ENCODE measurements around the gene ACVR1C.

Gene ACVR1C

GRCh38 chr2:157565550-157565949 lies 63.1 kb downstream of the ACVR1C start:
- Histone ChIP-seq H3K27ac (ENCODE audit: low read depth, low read length) (no peak overlapping the region), H3K36me3 (ENCODE audit: control insufficient read depth in 1 of 2, insufficient read depth in 2 of 2, low read length in 2 of 2) (no peaks in the 10 kb centered on the region), H4K12ac (ENCODE audit: low read depth, low read length) (no peak overlapping the region), H3K79me2 (ENCODE audit: control insufficient read depth, insufficient read depth, low read length, poor library complexity) (no peaks in the 10 kb centered on the region), H3K23ac (ENCODE audit: low read length) (no peak overlapping the region), H3K18ac (ENCODE audit: low read length) (no peak overlapping the region), H3K79me1 (ENCODE audit: low read length) (no peaks in the 10 kb centered on the region), H3K27me3 (ENCODE audit: insufficient read depth, low read length) (no peaks in the 10 kb centered on the region), H2BK5ac (ENCODE audit: low read depth, low read length, poor library complexity) (no peak overlapping the region), H2AK5ac (ENCODE audit: low read length) (no peak overlapping the region), H4K91ac (ENCODE audit: low read depth, low read length) (no peak overlapping the region), H2BK120ac (ENCODE audit: insufficient read depth, low read length, poor library complexity) (no peak overlapping the region), H3K14ac (ENCODE audit: low read length) (no peak overlapping the region), H3K9me3 (ENCODE audit: insufficient read depth, low read depth, low read length) (no peaks in the 10 kb centered on the region), H3K4me1 (ENCODE audit: control insufficient read depth in 1 of 2, insufficient read depth in 2 of 2, low read length in 2 of 2) (no peaks in the 10 kb centered on the region), H2BK12ac (ENCODE audit: low read length) (no peak overlapping the region), H3K4me2 (ENCODE audit: low read length) (no peak overlapping the region), H2AFZ (ENCODE audit: insufficient read depth, low read length, poor library complexity) (no peak overlapping the region), H3K4ac (ENCODE audit: low read depth, low read length) (no peak overlapping the region), H4K8ac (ENCODE audit: low read depth, low read length) (no peak overlapping the region), H3K9ac (ENCODE audit: low read length) (no peak overlapping the region), H3K4me3 (ENCODE audit: low read depth, low read length) (no peak overlapping the region)
- no peak for DNase-seq
- no CpG with 5 or more reads among the region's 5 CpGs for WGBS (ENCODE audit: extremely low coverage, insufficient coverage, insufficient read length)

GRCh38 chr2:157559890-157560289 lies 68.8 kb downstream of the ACVR1C start:
- Histone ChIP-seq H2AK5ac (ENCODE audit: low read length) (no peak overlapping the region), H3K27ac (ENCODE audit: low read depth, low read length) (no peak overlapping the region), H2BK5ac (ENCODE audit: low read depth, low read length, poor library complexity) (no peak overlapping the region), H3K9me3 (ENCODE audit: insufficient read depth, low read depth, low read length) (no peaks in the 10 kb centered on the region), H3K4ac (ENCODE audit: low read depth, low read length) (no peak overlapping the region), H3K79me2 (ENCODE audit: control insufficient read depth, insufficient read depth, low read length, poor library complexity) (no peaks in the 10 kb centered on the region), H3K14ac (ENCODE audit: low read length) (no peak overlapping the region), H3K27me3 (ENCODE audit: insufficient read depth, low read length) (no peaks in the 10 kb centered on the region), H2BK12ac (ENCODE audit: low read length) (no peak overlapping the region), H3K36me3 (ENCODE audit: control insufficient read depth in 1 of 2, insufficient read depth in 2 of 2, low read length in 2 of 2) (no peaks in the 10 kb centered on the region), H3K23ac (ENCODE audit: low read length) (no peak overlapping the region), H3K4me1 (ENCODE audit: control insufficient read depth in 1 of 2, insufficient read depth in 2 of 2, low read length in 2 of 2) (no peaks in the 10 kb centered on the region), H4K91ac (ENCODE audit: low read depth, low read length) (no peak overlapping the region), H4K12ac (ENCODE audit: low read depth, low read length) (no peak overlapping the region), H4K8ac (ENCODE audit: low read depth, low read length) (no peak overlapping the region), H2BK120ac (ENCODE audit: insufficient read depth, low read length, poor library complexity) (no peak overlapping the region), H3K4me3 (ENCODE audit: low read depth, low read length) (no peak overlapping the region), H3K79me1 (ENCODE audit: low read length) (no peaks in the 10 kb centered on the region), H3K18ac (ENCODE audit: low read length) (no peak overlapping the region), H3K9ac (ENCODE audit: low read length) (no peak overlapping the region), H3K4me2 (ENCODE audit: low read length) (no peak overlapping the region), H2AFZ (ENCODE audit: insufficient read depth, low read length, poor library complexity) (no peak overlapping the region)
- no CpG with 5 or more reads among the region's 2 CpGs for WGBS (ENCODE audit: extremely low coverage, insufficient coverage, insufficient read length)
- no peak for DNase-seq

- no peak overlapping the region for H3K23ac ChIP-seq (ENCODE audit: low read length)
- no peak overlapping the region for H3K18ac ChIP-seq (ENCODE audit: low read length)
- H2AFZ ChIP-seq (ENCODE audit: insufficient read depth, low read length, poor library complexity): no peak overlapping the region
- H4K8ac ChIP-seq (ENCODE audit: low read depth, low read length): no peak overlapping the region
- no peak overlapping the region for H2BK120ac ChIP-seq (ENCODE audit: insufficient read depth, low read length, poor library complexity)
- H4K12ac ChIP-seq (ENCODE audit: low read depth, low read length): no peak overlapping the region
- no peak overlapping the region for H3K4me2 ChIP-seq (ENCODE audit: low read length)
- no peak overlapping the region for H3K14ac ChIP-seq (ENCODE audit: low read length)
- H4K91ac ChIP-seq (ENCODE audit: low read depth, low read length): no peak overlapping the region
- H3K79me2 ChIP-seq (ENCODE audit: control insufficient read depth, insufficient read depth, low read length, poor library complexity): no peaks in the 10 kb centered on the region
- H3K27ac ChIP-seq (ENCODE audit: low read depth, low read length): no peak overlapping the region
- H3K4me3 ChIP-seq (ENCODE audit: low read depth, low read length): no peak overlapping the region
- no peaks in the 10 kb centered on the region for H3K4me1 ChIP-seq (ENCODE audit: control insufficient read depth in 1 of 2, insufficient read depth in 2 of 2, low read length in 2 of 2)
- H3K36me3 ChIP-seq (ENCODE audit: control insufficient read depth in 1 of 2, insufficient read depth in 2 of 2, low read length in 2 of 2): no peaks in the 10 kb centered on the region
- H3K27me3 ChIP-seq (ENCODE audit: insufficient read depth, low read length): no peaks in the 10 kb centered on the region
- no CpG with 5 or more reads among the region's 3 CpGs for WGBS (ENCODE audit: extremely low coverage, insufficient coverage, insufficient read length)
- no peak overlapping the region for H2BK12ac ChIP-seq (ENCODE audit: low read length)
- H3K9me3 ChIP-seq (ENCODE audit: insufficient read depth, low read depth, low read length): no peaks in the 10 kb centered on the region
- no peaks in the 10 kb centered on the region for H3K79me1 ChIP-seq (ENCODE audit: low read length)
- H3K4ac ChIP-seq (ENCODE audit: low read depth, low read length): no peak overlapping the region
- H2BK5ac ChIP-seq (ENCODE audit: low read depth, low read length, poor library complexity): no peak overlapping the region
- DNase-seq: no peak
- H2AK5ac ChIP-seq (ENCODE audit: low read length): no peak overlapping the region
- no peak overlapping the region for H3K9ac ChIP-seq (ENCODE audit: low read length)
Observed at GRCh38 chr2:157559461-157559860, 69.2 kb downstream of the ACVR1C start.

- H2BK5ac ChIP-seq (ENCODE audit: low read depth, low read length, poor library complexity): no peak overlapping the region
- no peak overlapping the region for H4K91ac ChIP-seq (ENCODE audit: low read depth, low read length)
- no peaks in the 10 kb centered on the region for H3K27me3 ChIP-seq (ENCODE audit: insufficient read depth, low read length)
- no peak overlapping the region for H3K23ac ChIP-seq (ENCODE audit: low read length)
- no peaks in the 10 kb centered on the region for H3K79me2 ChIP-seq (ENCODE audit: control insufficient read depth, insufficient read depth, low read length, poor library complexity)
- no peak overlapping the region for H3K18ac ChIP-seq (ENCODE audit: low read length)
- H2BK120ac ChIP-seq (ENCODE audit: insufficient read depth, low read length, poor library complexity): no peak overlapping the region
- no peaks in the 10 kb centered on the region for H3K79me1 ChIP-seq (ENCODE audit: low read length)
- H3K4me2 ChIP-seq (ENCODE audit: low read length): no peak overlapping the region
- H3K14ac ChIP-seq (ENCODE audit: low read length): no peak overlapping the region
- no peak overlapping the region for H3K9ac ChIP-seq (ENCODE audit: low read length)
- H4K12ac ChIP-seq (ENCODE audit: low read depth, low read length): no peak overlapping the region
- H2BK12ac ChIP-seq (ENCODE audit: low read length): no peak overlapping the region
- H3K4me1 ChIP-seq (ENCODE audit: control insufficient read depth in 1 of 2, insufficient read depth in 2 of 2, low read length in 2 of 2): no peaks in the 10 kb centered on the region
- no peak for DNase-seq
- WGBS (ENCODE audit: extremely low coverage, insufficient coverage, insufficient read length): no CpG with 5 or more reads among the region's 3 CpGs
- H3K9me3 ChIP-seq (ENCODE audit: insufficient read depth, low read depth, low read length): no peaks in the 10 kb centered on the region
- no peak overlapping the region for H2AFZ ChIP-seq (ENCODE audit: insufficient read depth, low read length, poor library complexity)
- H3K36me3 ChIP-seq (ENCODE audit: control insufficient read depth in 1 of 2, insufficient read depth in 2 of 2, low read length in 2 of 2): no peaks in the 10 kb centered on the region
- H4K8ac ChIP-seq (ENCODE audit: low read depth, low read length): no peak overlapping the region
- no peak overlapping the region for H3K4me3 ChIP-seq (ENCODE audit: low read depth, low read length)
- H3K27ac ChIP-seq (ENCODE audit: low read depth, low read length): no peak overlapping the region
- no peak overlapping the region for H3K4ac ChIP-seq (ENCODE audit: low read depth, low read length)
- no peak overlapping the region for H2AK5ac ChIP-seq (ENCODE audit: low read length)
Observed at GRCh38 chr2:157559061-157559460, 69.6 kb downstream of the ACVR1C start.

All from trophoblast cell (in vitro differentiated cells and primary cell).